IMR-90 (cell line): ENCODE measurements around the gene SKP2. TPM values are rescaled to one million over a fixed set of nuclear protein-coding genes. Genes with fewer than 3 reads are reported as not detected.

Experiments used
- ATAC-seq: fragments of 200-7000 bp; cut with Tn5 transposase; 2 replicates; pipeline ENCODE4 v1.9.1; 2020; ENCODE audit warnings: low read depth, mild to moderate bottlenecking, moderate library complexity
- BruUV-seq: library from RNA; stranded (reverse); fragments of 400-500 nt; replicated peaks from 2 replicates; lab custom pipeline; 2021; lab: Mats Ljungman, UMichigan
- CTCF ChIA-PET: fragments of 300-600 bp; formaldehyde crosslinking; extraction: SDS; loops from one replicate; lab custom pipeline; 2021; ENCODE audit warnings: antibody characterized with exemption; lab: Yijun Ruan, JAX
- POLR2A ChIA-PET: fragments of 300-600 bp; sonication (Branson Sonifier 250); formaldehyde crosslinking; loops from one replicate; lab custom pipeline; 2022; ENCODE audit warnings: antibody characterized with exemption; ENCODE audit not compliant: unreplicated experiment; lab: Charles Lee
- DNase-seq: peaks from one replicate; pipeline ENCODE4 v3.0.0; 2013
- H2AFZ ChIP-seq: replicated peaks from 2 replicates; pipeline ENCODE3; 2013; ENCODE audit warnings: low read length, mild to moderate bottlenecking; ENCODE audit not compliant: poor library complexity
- H2AK5ac ChIP-seq: 2 replicates; pipeline ENCODE4 v1.6.1; 2013; ENCODE audit warnings: low read depth, low read length, inconsistent platforms
- H2AK9ac ChIP-seq: replicated peaks from 2 replicates; pipeline ENCODE3; 2013; ENCODE audit warnings: mild to moderate bottlenecking, low read depth, low read length, moderate library complexity; ENCODE audit not compliant: poor library complexity
- H2BK120ac ChIP-seq: 2 replicates; pipeline ENCODE4 v1.6.1; 2013; ENCODE audit warnings: low read depth, low read length, inconsistent platforms
- H2BK15ac ChIP-seq: 3 replicates; pipeline ENCODE4 v1.6.1; 2013; ENCODE audit warnings: low read depth, low read length, inconsistent platforms
- H2BK20ac ChIP-seq: 2 replicates; pipeline ENCODE4 v1.6.1; 2013; ENCODE audit warnings: low read depth, mild to moderate bottlenecking, inconsistent platforms, low read length, moderate library complexity
- H2BK5ac ChIP-seq: 2 replicates; pipeline ENCODE4 v1.6.1; 2013; ENCODE audit warnings: mild to moderate bottlenecking, low read depth, low read length, inconsistent platforms; ENCODE audit not compliant: poor library complexity, severe bottlenecking
- H3K14ac ChIP-seq: replicated peaks from 2 replicates; pipeline ENCODE4 v1.6.1; 2013; ENCODE audit warnings: low read depth, low read length, inconsistent platforms
- H3K18ac ChIP-seq: 2 replicates; pipeline ENCODE4 v1.6.1; 2013; ENCODE audit warnings: low read depth, low read length, control low read depth
- H3K23ac ChIP-seq: 2 replicates; pipeline ENCODE4 v1.6.1; 2013; ENCODE audit warnings: low read depth, low read length, inconsistent platforms
- H3K27ac ChIP-seq: 2 replicates; pipeline ENCODE4 v1.5.1; 2013; ENCODE audit warnings: mild to moderate bottlenecking, control low read depth, low read length; ENCODE audit not compliant: insufficient read depth
- H3K27me3 ChIP-seq: 2 replicates; pipeline ENCODE4 v1.6.1; 2013; ENCODE audit warnings: low read length; ENCODE audit not compliant: control insufficient read depth, insufficient read depth
- H3K36me3 ChIP-seq: 2 replicates; pipeline ENCODE4 v1.6.1; 2013; ENCODE audit warnings: low read length, mixed read lengths; ENCODE audit not compliant: control insufficient read depth, insufficient read depth
- H3K4ac ChIP-seq: 2 replicates; pipeline ENCODE4 v1.6.1; 2013; ENCODE audit warnings: low read depth, low read length, inconsistent platforms
- H3K4me1 ChIP-seq: 2 replicates; pipeline ENCODE4 v1.6.1; 2013; ENCODE audit warnings: low read length, mixed read lengths; ENCODE audit not compliant: control insufficient read depth, insufficient read depth
- H3K4me2 ChIP-seq: 2 replicates; pipeline ENCODE4 v1.6.1; 2013; ENCODE audit warnings: low read depth, mild to moderate bottlenecking, control low read depth, low read length, moderate library complexity
- H3K4me3 ChIP-seq: 2 replicates; pipeline ENCODE4 v1.5.1; 2013; ENCODE audit warnings: low read depth, mild to moderate bottlenecking, control low read depth, low read length, moderate library complexity; ENCODE audit not compliant: insufficient read depth
- H3K56ac ChIP-seq: 2 replicates; pipeline ENCODE4 v1.6.1; 2013; ENCODE audit warnings: low read length, inconsistent platforms; ENCODE audit not compliant: insufficient read depth; ENCODE audit errors: extremely low read depth
- H3K79me1 ChIP-seq, 2 experiments: 2 replicates each; pipeline ENCODE4 v1.6.1; 2013; ENCODE audit warnings: low read length in 2 of 2, inconsistent platforms in 1 of 2, low read depth in 1 of 2
- H3K9ac ChIP-seq: 2 replicates; pipeline ENCODE4 v1.6.1; 2013; ENCODE audit warnings: low read depth, low read length, control low read depth
- H3K9me1 ChIP-seq: 2 replicates; pipeline ENCODE4 v1.6.1; 2013; ENCODE audit warnings: low read length, inconsistent platforms; ENCODE audit not compliant: insufficient read depth
- H3K9me3 ChIP-seq: 2 replicates; pipeline ENCODE4 v1.6.1; 2013; ENCODE audit warnings: low read length; ENCODE audit not compliant: control insufficient read depth, insufficient read depth
- H4K20me1 ChIP-seq: 2 replicates; pipeline ENCODE4 v1.6.1; 2013; ENCODE audit warnings: low read length, inconsistent platforms; ENCODE audit not compliant: insufficient read depth
- H4K5ac ChIP-seq: 2 replicates; pipeline ENCODE4 v1.6.1; 2013; ENCODE audit warnings: mild to moderate bottlenecking, low read depth, low read length, control low read depth
- H4K8ac ChIP-seq, 2 experiments: 2 replicates each; pipeline ENCODE4 v1.6.1; 2013; ENCODE audit warnings: low read depth in 2 of 2, low read length in 2 of 2, control low read depth in 1 of 2, inconsistent platforms in 1 of 2
- H4K91ac ChIP-seq: 2 replicates; pipeline ENCODE4 v1.6.1; 2013; ENCODE audit warnings: low read depth, low read length, inconsistent platforms; ENCODE audit not compliant: insufficient read depth
- CEBPB ChIP-seq: IDR thresholded peaks from 2 replicates; pipeline ENCODE4 v1.6.1; 2012; ENCODE audit warnings: low read depth, low read length, improper control_type of control experiment
- RAD21 ChIP-seq: IDR thresholded peaks from 2 replicates; pipeline ENCODE4 v1.6.1; 2012; ENCODE audit warnings: low read length, improper control_type of control experiment
- WGBS, 2 experiments: methylation state at CpG; one replicate each; pipeline versions ENCODE4 v1.1.5 to v1.1.7; 2013; ENCODE audit warnings: missing lambda C conversion rate in 2 of 2; ENCODE audit not compliant: insufficient read length in 1 of 2; ENCODE audit errors: extremely low coverage in 2 of 2; 5-methylcytosine and 5-hydroxymethylcytosine counted together
- dilution Hi-C: fragments of 300-500 bp; cut with HindIII; formaldehyde crosslinking; loops from one replicate; pipeline ENCODE4 v1.14.3; 2018; ENCODE audit warnings: low sequenced_read_pairs; ENCODE audit not compliant: unreplicated experiment
- in situ Hi-C: fragments of 300-500 bp; cut with MboI; formaldehyde crosslinking; loops from 3 replicates; pipeline ENCODE4 v1.14.3; 2019; ENCODE audit warnings: low sequenced_read_pairs, inconsistent platforms, mixed read lengths
- intact Hi-C: fragments of 100-400 bp; cut with micrococcal nuclease; formaldehyde crosslinking; loops from 2 replicates; pipeline ENCODE4 v1.10.0; 2022
- polyA plus RNA-seq, 3 experiments: library from polyadenylated mRNA; depleted of rRNA; stranded (reverse); fragments of >200 nt; gene quantifications; 2 replicates each; pipeline ENCODE4 v1.2.3, GENCODE V29; 2012; ENCODE audit warnings: low replicate concordance in 1 of 3
- total RNA-seq: library from RNA; depleted of rRNA; stranded (reverse); fragments of >200 nt; gene quantifications from 2 replicates; pipeline ENCODE4 v1.2.3, GENCODE V29; 2012

Gene SKP2
- total and polyA plus RNA-seq, 2 of the 4 experiments (the other 2 are of a cell fraction), result 23.3 to 92.1 TPM

GRCh38 chr5:36156121-36156601, 4.2 kb downstream of the SKP2 start:
- peak overlapping the region; percentile 18 for H3K23ac ChIP-seq
- CTCF ChIA-PET, result no interaction called here
- no peak overlapping the region for H3K9ac ChIP-seq
- H3K79me1 ChIP-seq, result peaks cover 44 to 84% of the 10 kb centered on the region in 2 experiments
- no peak overlapping the region for H2AFZ ChIP-seq
- H2BK15ac ChIP-seq, result no peak overlapping the region
- DNase-seq, result peak; percentile 60
- H3K27me3 ChIP-seq, result no peaks in the 10 kb centered on the region
- H2AK5ac ChIP-seq, result peak overlapping the region; percentile 13; the same call in 1 of the 2 replicates
- H3K4me2 ChIP-seq, result peak overlapping the region; percentile 27
- peak overlapping the region; percentile 58; the same call in 1 of the 2 replicates for H3K27ac ChIP-seq
- peak overlapping the region; percentile 10 for H2BK120ac ChIP-seq
- H3K4ac ChIP-seq, result peak overlapping the region; percentile 65
- peak overlapping the region; percentile 12; the same call in 1 of the 2 replicates for H4K5ac ChIP-seq
- H3K4me3 ChIP-seq, result no peak overlapping the region
- H4K20me1 ChIP-seq, result no peaks in the 10 kb centered on the region
- H2BK20ac ChIP-seq, result peak overlapping the region; percentile 15
- H4K91ac ChIP-seq, result peak overlapping the region; percentile 70
- no peak overlapping the region for H3K56ac ChIP-seq
- H2AK9ac ChIP-seq, result peak overlapping the region; percentile 63
- peak overlapping the region; percentile 75 for H2BK5ac ChIP-seq
- intact Hi-C loops (no loop called here), in situ Hi-C loops (no loop called here), dilution Hi-C loops (no loop called here)
- POLR2A ChIA-PET, result no interaction called here
- no peaks in the 10 kb centered on the region for H3K9me3 ChIP-seq
- no peak overlapping the region for H3K14ac ChIP-seq
- no peak for ATAC-seq
- H3K9me1 ChIP-seq, result peaks cover 3% of the 10 kb centered on the region; the same call in 1 of the 2 replicates
- BruUV-seq, result no TSS peak
- TF ChIP-seq CEBPB, result peak; percentile 69; the same call in 1 of the 2 replicates
- TF ChIP-seq RAD21, result no peak
- 39% methylated on average over 3 of the region's 4 CpGs; no CpG with 5 or more reads in 1 of the 2 experiments for WGBS, 2 experiments
- peaks cover 27% of the 10 kb centered on the region for H3K36me3 ChIP-seq
- H4K8ac ChIP-seq, result peak overlapping the region in 1 of 2 experiments; percentile 71; a peak in 3 of 4 replicates
- peaks cover 20% of the 10 kb centered on the region for H3K4me1 ChIP-seq
- peak overlapping the region; percentile 33 for H3K18ac ChIP-seq
